Neuronal stem cell (in vitro differentiated cells): ENCODE data around the gene BMPR1A.

Experiments
- DNase-seq: peaks from one replicate; pipeline ENCODE4 v3.0.0-alpha.2; 2013; ENCODE audit warnings: low spot score
- H2AFZ ChIP-seq: one replicate; pipeline ENCODE4 v1.6.1; 2013; ENCODE audit warnings: mild to moderate bottlenecking, low read length, inconsistent platforms
- H2AK5ac ChIP-seq: 2 replicates; pipeline ENCODE4 v1.6.1; 2013; ENCODE audit warnings: low read depth, mild to moderate bottlenecking, inconsistent platforms, low read length, moderate library complexity, mixed read lengths
- H2BK120ac ChIP-seq: 2 replicates; pipeline ENCODE4 v1.6.1; 2013; ENCODE audit warnings: low read depth, mild to moderate bottlenecking, inconsistent platforms, low read length, moderate library complexity, mixed read lengths
- H2BK12ac ChIP-seq: one replicate; pipeline ENCODE4 v1.6.1; 2013; ENCODE audit warnings: low read length, inconsistent platforms
- H2BK15ac ChIP-seq: 2 replicates; pipeline ENCODE4 v1.6.1; 2013; ENCODE audit warnings: mild to moderate bottlenecking, low read length, inconsistent platforms, mixed read lengths
- H2BK5ac ChIP-seq: one replicate; pipeline ENCODE4 v1.6.1; 2013; ENCODE audit warnings: inconsistent platforms, mild to moderate bottlenecking, low read length, moderate library complexity
- H3K14ac ChIP-seq: one replicate; pipeline ENCODE4 v1.6.1; 2013; ENCODE audit warnings: low read length, inconsistent platforms
- H3K18ac ChIP-seq: 2 replicates; pipeline ENCODE4 v1.6.1; 2013; ENCODE audit warnings: low read length, inconsistent platforms
- H3K23ac ChIP-seq: 2 replicates; pipeline ENCODE4 v1.6.1; 2013; ENCODE audit warnings: low read depth, mild to moderate bottlenecking, mixed read lengths, low read length, inconsistent platforms; ENCODE audit not compliant: poor library complexity
- H3K27ac ChIP-seq: replicated peaks from 3 replicates; pipeline ENCODE4 v1.5.1; 2013; ENCODE audit warnings: low read length, inconsistent platforms
- H3K27me3 ChIP-seq, 3 experiments: 2 replicates each; pipeline ENCODE4 v1.6.1; 2013; ENCODE audit warnings: low read length in 3 of 3, mild to moderate bottlenecking in 2 of 3, inconsistent platforms in 1 of 3, low read depth in 1 of 3, mixed read lengths in 1 of 3, moderate library complexity in 1 of 3; ENCODE audit not compliant: control insufficient read depth in 3 of 3, insufficient read depth in 3 of 3
- H3K36me3 ChIP-seq, 2 donors: replicated peaks in 1 of 2; 2 replicates each; pipeline ENCODE4 v1.6.1; 2013; ENCODE audit warnings: low read length in 2 of 2; ENCODE audit not compliant: control insufficient read depth in 2 of 2, insufficient read depth in 2 of 2
- H3K4ac ChIP-seq: 2 replicates; pipeline ENCODE4 v1.6.1; 2013; ENCODE audit warnings: inconsistent platforms, mild to moderate bottlenecking, low read length, moderate library complexity
- H3K4me1 ChIP-seq, 2 donors: 1 replicate in 1 of 2; 2 replicates in 1 of 2; pipeline ENCODE4 v1.6.1; 2013; ENCODE audit warnings: low read length in 2 of 2, low read depth in 1 of 2; ENCODE audit not compliant: control insufficient read depth in 2 of 2, insufficient read depth in 1 of 2
- H3K4me2 ChIP-seq: one replicate; pipeline ENCODE4 v1.6.1; 2013; ENCODE audit warnings: mild to moderate bottlenecking, low read length, inconsistent platforms; ENCODE audit not compliant: insufficient read depth, poor library complexity, severe bottlenecking
- H3K4me3 ChIP-seq, 2 donors: 2 replicates each; pipeline ENCODE4 v1.5.1; 2013; ENCODE audit warnings: low read length in 2 of 2, mild to moderate bottlenecking in 2 of 2, inconsistent platforms in 1 of 2, moderate library complexity in 1 of 2
- H3K79me1 ChIP-seq: one replicate; pipeline ENCODE4 v1.6.1; 2013; ENCODE audit warnings: low read depth, mild to moderate bottlenecking, inconsistent platforms, low read length, moderate library complexity
- H3K9ac ChIP-seq: one replicate; pipeline ENCODE4 v1.6.1; 2013; ENCODE audit warnings: mild to moderate bottlenecking, low read depth, low read length, inconsistent platforms; ENCODE audit not compliant: poor library complexity
- H3K9me3 ChIP-seq, 2 donors: replicated peaks in 1 of 2; 2 replicates each; pipeline versions ENCODE3 to v1.6.1; 2013; ENCODE audit warnings: low read length in 2 of 2, mild to moderate bottlenecking in 2 of 2, inconsistent platforms in 1 of 2, low read depth in 1 of 2, mixed read lengths in 1 of 2, moderate library complexity in 1 of 2; ENCODE audit not compliant: control insufficient read depth in 2 of 2, insufficient read depth in 1 of 2
- H4K8ac ChIP-seq: one replicate; pipeline ENCODE4 v1.6.1; 2013; ENCODE audit warnings: low read depth, mild to moderate bottlenecking, inconsistent platforms, low read length, moderate library complexity
- H4K91ac ChIP-seq: one replicate; pipeline ENCODE4 v1.6.1; 2013; ENCODE audit warnings: low read length, low read depth, mild to moderate bottlenecking, inconsistent platforms; ENCODE audit not compliant: poor library complexity
- WGBS, 2 donors: extraction: QIAGEN DNeasy Blood & Tissue Kit; methylation state at CpG; one replicate each; pipeline ENCODE4 v1.1.7; 2013; ENCODE audit warnings: missing lambda C conversion rate in 2 of 2, mixed read lengths in 1 of 2; ENCODE audit not compliant: insufficient read length in 2 of 2, insufficient replicate concordance in 1 of 2; ENCODE audit errors: extremely low coverage in 2 of 2; 5-methylcytosine and 5-hydroxymethylcytosine counted together

Gene BMPR1A

DNA sequence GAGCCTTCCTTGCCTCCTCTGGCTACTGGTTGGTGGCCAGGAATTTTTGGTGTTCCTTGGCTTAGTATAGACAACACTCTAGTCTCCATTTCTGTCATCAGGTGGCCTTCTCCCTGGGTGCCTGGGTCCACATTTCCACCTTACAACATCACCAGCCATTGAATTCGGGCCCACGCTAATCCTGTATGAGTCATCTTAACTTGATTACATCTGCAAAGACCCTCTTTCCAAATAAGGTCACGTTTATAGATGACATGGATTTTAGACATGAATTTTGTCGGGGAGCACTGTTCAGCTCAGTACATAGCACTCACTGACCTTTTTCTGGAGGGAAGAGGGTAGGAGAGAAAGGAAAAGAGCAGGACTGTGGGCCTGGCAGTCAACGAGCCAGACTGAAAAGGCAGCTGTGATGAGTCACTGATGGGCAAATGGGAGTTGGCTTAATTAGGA lies 161.6 kb downstream of the BMPR1A start:
- H3K4me1 ChIP-seq, result no peaks in the 10 kb centered on the region
- H2BK5ac ChIP-seq, result no peak overlapping the region
- no peak overlapping the region for H2BK15ac ChIP-seq
- H2BK12ac ChIP-seq, result no peak overlapping the region
- H2BK120ac ChIP-seq, result no peak overlapping the region
- H3K14ac ChIP-seq, result no peak overlapping the region
- no peak overlapping the region for H3K4me3 ChIP-seq
- WGBS, 2 donors, result no CpG with 5 or more reads among the region's 5 CpGs
- H3K18ac ChIP-seq, result no peak overlapping the region
- no peak for DNase-seq
- H2AK5ac ChIP-seq, result no peak overlapping the region
- no peaks in the 10 kb centered on the region for H3K79me1 ChIP-seq
- H3K9ac ChIP-seq, result no peak overlapping the region
- no peak overlapping the region for H4K8ac ChIP-seq
- no peaks in the 10 kb centered on the region for H3K9me3 ChIP-seq
- no peak overlapping the region for H4K91ac ChIP-seq
- no peak overlapping the region for H3K4me2 ChIP-seq
- no peak overlapping the region for H2AFZ ChIP-seq
- peaks cover 20 to 100% of the 10 kb centered on the region in 2 donors for H3K36me3 ChIP-seq
- no peak overlapping the region for H3K27ac ChIP-seq
- H3K27me3 ChIP-seq, result no peaks in the 10 kb centered on the region
- no peak overlapping the region for H3K4ac ChIP-seq
- no peak overlapping the region for H3K23ac ChIP-seq

GRCh38 chr10:86922553-86922961 lies 166.1 kb downstream of the BMPR1A start:
- Histone ChIP-seq H3K4me3 (no peak overlapping the region), H3K14ac (no peak overlapping the region), H3K18ac (no peak overlapping the region), H4K8ac (no peak overlapping the region), H3K9ac (no peak overlapping the region), H3K9me3 (no peaks in the 10 kb centered on the region), H3K27ac (no peak overlapping the region), H2AK5ac (no peak overlapping the region), H2BK5ac (no peak overlapping the region), H3K79me1 (no peaks in the 10 kb centered on the region), H3K4me1 (no peaks in the 10 kb centered on the region), H2BK120ac (no peak overlapping the region), H4K91ac (no peak overlapping the region), H3K4me2 (no peak overlapping the region), H3K36me3 (peaks cover 20 to 87% of the 10 kb centered on the region in 2 donors), H2BK15ac (no peak overlapping the region), H2BK12ac (no peak overlapping the region), H3K4ac (no peak overlapping the region), H3K27me3 (no peaks in the 10 kb centered on the region), H3K23ac (no peak overlapping the region), H2AFZ (no peak overlapping the region)
- no CpG with 5 or more reads among the region's 9 CpGs for WGBS, 2 donors
- no peak for DNase-seq

- Histone ChIP-seq H4K8ac (no peak overlapping the region), H3K27me3 (no peaks in the 10 kb centered on the region), H2BK120ac (no peak overlapping the region), H2AK5ac (no peak overlapping the region), H3K79me1 (no peaks in the 10 kb centered on the region), H4K91ac (no peak overlapping the region), H3K14ac (no peak overlapping the region), H3K4me3 (no peak overlapping the region), H2BK15ac (no peak overlapping the region), H3K23ac (no peak overlapping the region), H3K36me3 (peaks cover 4 to 76% of the 10 kb centered on the region in 2 donors), H3K4me2 (no peak overlapping the region), H3K27ac (no peak overlapping the region), H3K4ac (no peak overlapping the region), H2BK12ac (no peak overlapping the region), H3K4me1 (no peaks in the 10 kb centered on the region), H2AFZ (no peak overlapping the region), H3K9ac (no peak overlapping the region), H2BK5ac (no peak overlapping the region), H3K18ac (no peak overlapping the region), H3K9me3 (no peaks in the 10 kb centered on the region)
- no peak for DNase-seq
- WGBS, 2 donors, result no CpG with 5 or more reads among the region's 15 CpGs
Measured at GRCh38 chr10:86929468-86930380, 173.3 kb downstream of the BMPR1A start.

DNA sequence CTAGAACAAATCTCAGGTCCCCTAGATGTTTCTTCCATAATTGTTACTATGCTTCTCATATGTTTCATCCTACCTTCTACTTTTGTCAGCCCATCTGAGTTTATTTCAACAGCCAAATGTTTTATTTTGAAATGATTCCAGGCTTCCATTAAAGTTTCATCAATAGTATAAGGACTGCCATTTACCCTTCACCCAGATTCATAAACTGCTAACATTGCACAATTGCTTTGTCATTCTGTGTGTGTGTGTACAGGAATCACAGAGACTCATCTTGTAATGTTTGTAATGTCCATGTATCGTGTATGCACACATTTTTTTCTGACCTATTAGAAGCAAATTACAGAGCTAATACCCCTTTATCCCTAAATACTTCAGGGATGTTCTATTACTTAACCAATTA lies 175.5 kb downstream of the BMPR1A start:
- Histone ChIP-seq H2AFZ (no peak overlapping the region), H3K4me1 (no peaks in the 10 kb centered on the region), H3K4me2 (no peak overlapping the region), H3K27ac (no peak overlapping the region), H3K23ac (no peak overlapping the region), H3K9me3 (no peaks in the 10 kb centered on the region), H2AK5ac (no peak overlapping the region), H2BK5ac (no peak overlapping the region), H3K4me3 (no peak overlapping the region), H3K18ac (no peak overlapping the region), H2BK120ac (no peak overlapping the region), H2BK15ac (no peak overlapping the region), H3K27me3 (no peaks in the 10 kb centered on the region), H3K79me1 (no peaks in the 10 kb centered on the region), H2BK12ac (no peak overlapping the region), H3K4ac (no peak overlapping the region), H3K9ac (no peak overlapping the region), H3K36me3 (peaks cover 4 to 62% of the 10 kb centered on the region in 2 donors), H4K91ac (no peak overlapping the region), H4K8ac (no peak overlapping the region), H3K14ac (no peak overlapping the region)
- DNase-seq, result no peak
- no CpG with 5 or more reads among the region's 1 CpG for WGBS, 2 donors
